ENCODE results near the gene CCDC92B. TPM values are rescaled to one million over a fixed set of nuclear protein-coding genes. Genes with fewer than 3 reads are reported as not detected.
"Not testable (repeated sequence)": the region's sequence is repeated elsewhere in the genome, so short reads cannot be mapped to it uniquely, and the experiment has no call there.

The CCDC92B gene
- total RNA-seq, 6 donors from 2014 or later = 0.34 TPM; not detected in 4

- peaks cover 0 to 8% (median 0%) of the 10 kb centered on the region in 4 donors for H3K4me1 ChIP-seq
- no peak overlapping the region for H3K27ac ChIP-seq
- H3K4me3 ChIP-seq = no peak overlapping the region
- ATAC-seq (ENCODE audit: low FRiP score in 2 of 2) (no peak), DNase-seq (no peak)
- H3K27me3 ChIP-seq = no peaks in the 10 kb centered on the region
- no peaks in the 10 kb centered on the region for H3K36me3 ChIP-seq
- no peak for TF ChIP-seq CTCF (IDR thresholded peaks at IDR 0.05)
- no peak for TF ChIP-seq POLR2A (IDR thresholded peaks at IDR 0.05)
- TF ChIP-seq EP300 (IDR thresholded peaks at IDR 0.05) = no peak
- no peak for TF ChIP-seq POLR2AphosphoS5 (IDR thresholded peaks at IDR 0.05)
- 93 to 94% methylated on average over 4 of the region's 4 CpGs for WGBS, 2 donors
- no peaks in the 10 kb centered on the region for H3K9me3 ChIP-seq
Observed at GRCh38 chr17:2783310-2784030, 34.0 kb upstream of the CCDC92B start.

GRCh38 chr17:2782055-2782454 lies 32.6 kb upstream of the CCDC92B start:
- H3K36me3 ChIP-seq = no peaks in the 10 kb centered on the region
- no peaks in the 10 kb centered on the region for H3K9me3 ChIP-seq
- DNase-seq (no peak), ATAC-seq (ENCODE audit: low FRiP score in 2 of 2) (no peak)
- H3K27me3 ChIP-seq = peaks cover 0 to 7% (median 5%) of the 10 kb centered on the region in 4 donors
- H3K4me3 ChIP-seq = no peak overlapping the region
- H3K27ac ChIP-seq = no peak overlapping the region
- TF ChIP-seq CTCF (IDR thresholded peaks at IDR 0.05) (no peak), POLR2AphosphoS5 (IDR thresholded peaks at IDR 0.05) (no peak)
- H3K4me1 ChIP-seq = peaks cover 0 to 10% (median 2%) of the 10 kb centered on the region in 4 donors
- WGBS, 2 donors = 23 to 34% methylated on average over 6 of the region's 6 CpGs

- not testable (repeated sequence) for H3K27ac ChIP-seq; H3K36me3 ChIP-seq; H3K4me3 ChIP-seq; ATAC-seq (ENCODE audit: low FRiP score in 2 of 2); H3K9me3 ChIP-seq; DNase-seq
- peaks cover 0 to 11% (median 10%) of the 10 kb centered on the region in 4 donors for H3K27me3 ChIP-seq
- WGBS, 2 donors = 90% methylated on average over 5 to 15 of the region's 15 CpGs
- peaks cover 4 to 13% (median 6%) of the 10 kb centered on the region in 4 donors for H3K4me1 ChIP-seq
Observed at GRCh38 chr17:2781598-2781997, 32.1 kb upstream of the CCDC92B start.

- DNase-seq (no peak), ATAC-seq (ENCODE audit: low FRiP score in 2 of 2) (no peak)
- Histone ChIP-seq H3K36me3 (no peaks in the 10 kb centered on the region), H3K27ac (no peak overlapping the region), H3K9me3 (no peaks in the 10 kb centered on the region), H3K4me3 (no peak overlapping the region), H3K4me1 (peaks cover 4 to 13% (median 8%) of the 10 kb centered on the region in 4 donors), H3K27me3 (peaks cover 0 to 16% (median 12%) of the 10 kb centered on the region in 4 donors)
- TF ChIP-seq POLR2AphosphoS5 (IDR thresholded peaks at IDR 0.05) = no peak
- TF ChIP-seq POLR2A (IDR thresholded peaks at IDR 0.05) = no peak
- no peak for TF ChIP-seq CTCF (IDR thresholded peaks at IDR 0.05)
- TF ChIP-seq EP300 (IDR thresholded peaks at IDR 0.05) = no peak
- WGBS, 2 donors = 83 to 94% methylated on average over 7 to 9 of the region's 9 CpGs
Observed at GRCh38 chr17:2780931-2781454, 31.5 kb upstream of the CCDC92B start.

- Histone ChIP-seq H3K4me1 (peaks cover 4 to 14% (median 8%) of the 10 kb centered on the region in 4 donors), H3K9me3 (no peaks in the 10 kb centered on the region), H3K36me3 (no peaks in the 10 kb centered on the region), H3K4me3 (no peak overlapping the region), H3K27me3 (peaks cover 0 to 19% (median 14%) of the 10 kb centered on the region in 4 donors), H3K27ac (no peak overlapping the region)
- DNase-seq (no peak), ATAC-seq (ENCODE audit: low FRiP score in 2 of 2) (no peak)
- 84 to 92% methylated on average over 5 to 11 of the region's 12 CpGs for WGBS, 2 donors
- no peak for TF ChIP-seq EP300 (IDR thresholded peaks at IDR 0.05)
- no peak for TF ChIP-seq CTCF (IDR thresholded peaks at IDR 0.05)
- TF ChIP-seq POLR2AphosphoS5 (IDR thresholded peaks at IDR 0.05) = no peak
- TF ChIP-seq POLR2A (IDR thresholded peaks at IDR 0.05) = no peak
Observed at GRCh38 chr17:2780256-2780655, 30.8 kb upstream of the CCDC92B start.

Data from upper lobe of left lung (tissue), 6 donors.